Measurements from ENCODE around the gene TTC24.

TTC24 gene

GRCh38 chr1:156579472-156579871 lies at the start of gene TTC24:
TSS of gene TTC24 (plus strand) at chr1:156579723. CDS start at chr1:156581365, 1,642 bp downstream.
- Histone ChIP-seq H3K9ac (ENCODE audit: low read length) (no peak within 1 kb of the TSS), H3K79me2 (ENCODE audit: insufficient read depth, low read length) (no peaks in the 10 kb centered on the region), H3F3A (ENCODE audit: insufficient read depth) (no peaks in the 10 kb centered on the region), H3K36me3 (ENCODE audit: low read length) (no peaks in the 10 kb centered on the region), H3K4me2 (ENCODE audit: low read depth, low read length, poor library complexity, severe bottlenecking) (no peak within 1 kb of the TSS), H3K9me2 (replicated peaks; ENCODE audit: insufficient read depth, low read length) (no peaks in the 10 kb centered on the region), H2AFZ (ENCODE audit: low read depth, low read length, severe bottlenecking) (no peak within 1 kb of the TSS), H3K27me3 (ENCODE audit: low read length) (no peaks in the 10 kb centered on the region), H3K9me3 (ENCODE audit: insufficient read depth, low read length) (no peaks in the 10 kb centered on the region), H3K4me3 (ENCODE audit: insufficient read depth, low read length, poor library complexity, severe bottlenecking) (no peak within 1 kb of the TSS), H4K20me1 (ENCODE audit: low read depth, low read length) (no peaks in the 10 kb centered on the region), H3K27ac (ENCODE audit: low read depth, low read length) (no peak within 1 kb of the TSS)
- TF ChIP-seq, protein P1, sequence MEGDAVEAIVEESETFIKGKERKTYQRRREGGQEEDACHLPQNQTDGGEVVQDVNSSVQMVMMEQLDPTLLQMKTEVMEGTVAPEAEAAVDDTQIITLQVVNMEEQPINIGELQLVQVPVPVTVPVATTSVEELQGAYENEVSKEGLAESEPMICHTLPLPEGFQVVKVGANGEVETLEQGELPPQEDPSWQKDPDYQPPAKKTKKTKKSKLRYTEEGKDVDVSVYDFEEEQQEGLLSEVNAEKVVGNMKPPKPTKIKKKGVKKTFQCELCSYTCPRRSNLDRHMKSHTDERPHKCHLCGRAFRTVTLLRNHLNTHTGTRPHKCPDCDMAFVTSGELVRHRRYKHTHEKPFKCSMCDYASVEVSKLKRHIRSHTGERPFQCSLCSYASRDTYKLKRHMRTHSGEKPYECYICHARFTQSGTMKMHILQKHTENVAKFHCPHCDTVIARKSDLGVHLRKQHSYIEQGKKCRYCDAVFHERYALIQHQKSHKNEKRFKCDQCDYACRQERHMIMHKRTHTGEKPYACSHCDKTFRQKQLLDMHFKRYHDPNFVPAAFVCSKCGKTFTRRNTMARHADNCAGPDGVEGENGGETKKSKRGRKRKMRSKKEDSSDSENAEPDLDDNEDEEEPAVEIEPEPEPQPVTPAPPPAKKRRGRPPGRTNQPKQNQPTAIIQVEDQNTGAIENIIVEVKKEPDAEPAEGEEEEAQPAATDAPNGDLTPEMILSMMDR (IDR thresholded peaks at IDR 0.05; ENCODE audit: insufficient read depth, low read length, poor library complexity, severe bottlenecking): no peak
- no peak for TF ChIP-seq EZH2phosphoT487 (conservative IDR thresholded peaks at IDR 0.05; ENCODE audit: low read length)

DNA sequence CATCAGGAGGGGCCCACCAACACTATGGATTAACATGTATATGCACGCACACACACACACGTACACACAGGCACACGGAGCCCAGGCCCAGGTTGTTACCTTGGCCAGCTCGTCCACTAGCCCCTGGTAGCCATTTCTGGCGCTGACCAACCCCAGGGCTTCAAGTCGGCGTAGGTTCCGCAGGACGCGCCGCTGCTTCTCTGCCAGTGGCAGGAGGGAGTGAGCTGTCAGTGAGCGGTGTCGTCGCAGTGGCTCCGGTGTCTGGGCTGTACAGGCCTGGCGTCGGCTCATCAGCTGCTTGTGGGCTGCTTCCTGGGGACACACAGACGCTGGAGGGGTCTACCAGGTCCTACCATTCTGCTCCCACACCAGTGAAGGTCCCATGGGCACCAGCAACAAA lies 49.5 kb upstream of the TTC24 start:
- H3K9me2 ChIP-seq (replicated peaks; ENCODE audit: insufficient read depth, low read length): no peaks in the 10 kb centered on the region
- H4K20me1 ChIP-seq (ENCODE audit: low read depth, low read length): no peaks in the 10 kb centered on the region
- H3K27ac ChIP-seq (ENCODE audit: low read depth, low read length): no peak overlapping the region
- peaks cover 3% of the 10 kb centered on the region; the same call in 1 of the 2 replicates for H3F3A ChIP-seq (ENCODE audit: insufficient read depth)
- H3K9me3 ChIP-seq (ENCODE audit: insufficient read depth, low read length): no peaks in the 10 kb centered on the region
- TF ChIP-seq EZH2phosphoT487 (conservative IDR thresholded peaks at IDR 0.05; ENCODE audit: low read length): no peak
- TF ChIP-seq, protein P1 (IDR thresholded peaks at IDR 0.05; ENCODE audit: insufficient read depth, low read length, poor library complexity, severe bottlenecking): no peak
- H3K36me3 ChIP-seq (ENCODE audit: low read length): no peaks in the 10 kb centered on the region
- H2AFZ ChIP-seq (ENCODE audit: low read depth, low read length, severe bottlenecking): no peak overlapping the region
- no peak overlapping the region for H3K9ac ChIP-seq (ENCODE audit: low read length)
- no peaks in the 10 kb centered on the region for H3K79me2 ChIP-seq (ENCODE audit: insufficient read depth, low read length)
- H3K4me3 ChIP-seq (ENCODE audit: insufficient read depth, low read length, poor library complexity, severe bottlenecking): no peak overlapping the region
- no peaks in the 10 kb centered on the region for H3K27me3 ChIP-seq (ENCODE audit: low read length)
- H3K4me2 ChIP-seq (ENCODE audit: low read depth, low read length, poor library complexity, severe bottlenecking): no peak overlapping the region

DNA sequence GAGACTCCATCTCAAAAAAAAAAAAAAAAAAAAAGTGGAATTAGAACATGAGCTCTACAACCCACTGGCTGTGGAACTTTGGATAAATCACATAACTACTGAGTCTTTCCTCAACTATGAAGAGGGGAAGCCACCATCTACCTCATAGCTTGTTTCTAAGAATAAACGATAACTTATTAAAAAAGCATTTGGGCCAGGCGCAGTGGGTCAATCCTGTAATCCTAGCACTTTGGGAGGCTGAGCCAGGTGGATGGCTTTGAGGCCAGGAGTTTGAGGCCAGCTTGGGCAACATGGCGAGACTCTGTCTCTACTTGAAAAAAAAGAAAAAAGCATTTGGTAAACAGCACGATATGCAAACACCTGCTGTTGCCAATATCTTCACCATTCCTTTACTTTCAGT lies 47.1 kb upstream of the TTC24 start:
- no peaks in the 10 kb centered on the region for H4K20me1 ChIP-seq (ENCODE audit: low read depth, low read length)
- no peaks in the 10 kb centered on the region for H3K9me2 ChIP-seq (replicated peaks; ENCODE audit: insufficient read depth, low read length)
- H3K27me3 ChIP-seq (ENCODE audit: low read length): no peaks in the 10 kb centered on the region
- H3K4me3 ChIP-seq (ENCODE audit: insufficient read depth, low read length, poor library complexity, severe bottlenecking): no peak overlapping the region
- H3K4me2 ChIP-seq (ENCODE audit: low read depth, low read length, poor library complexity, severe bottlenecking): no peak overlapping the region
- no peak overlapping the region for H3K9ac ChIP-seq (ENCODE audit: low read length)
- H3K9me3 ChIP-seq (ENCODE audit: insufficient read depth, low read length): no peaks in the 10 kb centered on the region
- no peaks in the 10 kb centered on the region for H3K36me3 ChIP-seq (ENCODE audit: low read length)
- no peaks in the 10 kb centered on the region for H3F3A ChIP-seq (ENCODE audit: insufficient read depth)
- TF ChIP-seq EZH2phosphoT487 (conservative IDR thresholded peaks at IDR 0.05; ENCODE audit: low read length): no peak
- TF ChIP-seq, protein P1 (IDR thresholded peaks at IDR 0.05; ENCODE audit: insufficient read depth, low read length, poor library complexity, severe bottlenecking): no peak
- no peaks in the 10 kb centered on the region for H3K79me2 ChIP-seq (ENCODE audit: insufficient read depth, low read length)
- H3K27ac ChIP-seq (ENCODE audit: low read depth, low read length): no peak overlapping the region
- no peak overlapping the region for H2AFZ ChIP-seq (ENCODE audit: low read depth, low read length, severe bottlenecking)

Measured in SU-DHL-6 (cell line).